Glomerular endothelial cell (primary cell): ENCODE measurements around the gene CDC42. TPM values are rescaled to one million over a fixed set of nuclear protein-coding genes. Genes with fewer than 3 reads are reported as not detected.

Experiments
- DNase-seq: peaks from one replicate; pipeline ENCODE4 v3.0.0-alpha.2; 2011; ENCODE audit warnings: low read depth, low spot score; ENCODE audit errors: extremely low read depth
- total RNA-seq: library from RNA; depleted of rRNA; stranded (reverse); fragments of >200 nt; gene quantifications from 2 replicates; pipeline ENCODE4 v1.2.3, GENCODE V29; 2015

The CDC42 gene
- total RNA-seq, 1 donor from 2014 or later, result 349 TPM

DNA sequence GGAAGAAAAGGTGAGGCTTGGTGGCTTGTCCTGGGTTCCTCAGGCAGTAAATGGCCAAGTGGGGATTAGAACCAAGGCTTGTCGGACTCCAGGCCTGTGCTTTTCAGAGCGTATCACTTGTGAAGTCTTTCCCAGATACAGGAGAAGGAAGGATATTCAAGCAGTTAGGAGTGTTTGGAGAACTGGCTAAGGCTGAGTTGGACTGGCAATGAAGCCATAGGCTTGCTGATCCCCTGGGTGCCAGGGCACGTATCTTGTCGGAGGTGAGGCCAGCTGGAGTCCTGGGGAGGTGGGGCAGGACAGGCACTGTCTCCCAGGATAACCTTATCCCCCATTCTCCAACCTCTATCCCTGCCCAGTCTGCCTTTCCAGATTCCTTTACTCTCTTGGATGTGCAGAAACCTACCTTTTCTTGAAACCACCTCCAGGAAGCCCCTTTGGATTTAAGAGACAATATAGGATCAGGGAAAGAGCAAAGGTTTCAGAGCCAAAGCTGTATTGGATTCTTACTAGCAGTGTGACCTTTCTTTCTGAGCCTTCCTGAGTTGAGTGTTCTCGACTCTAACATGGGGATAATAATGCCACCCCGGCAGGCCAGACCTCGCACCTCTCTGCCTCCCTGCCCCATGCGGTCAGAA, 72.2 kb downstream of the CDC42 start:
- no peak for DNase-seq

DNA sequence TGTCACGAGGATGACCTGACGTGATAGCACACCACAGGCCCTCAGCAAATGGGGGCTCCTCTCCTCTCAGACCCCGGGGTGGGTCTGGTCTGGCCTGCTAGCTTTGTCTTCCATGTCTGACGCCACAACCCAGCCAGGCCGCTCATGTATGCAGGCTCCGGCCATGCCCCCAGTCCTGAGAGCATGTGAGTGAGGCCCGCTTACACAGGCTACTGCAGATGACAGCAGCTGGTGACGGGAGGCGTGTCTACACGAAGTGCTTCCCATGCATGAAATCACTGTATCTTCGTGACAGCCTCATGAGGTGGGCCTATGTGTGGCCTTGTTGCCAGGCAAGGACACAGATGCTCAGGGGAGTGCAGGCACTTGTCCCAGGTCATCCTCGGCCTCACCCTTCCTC, 74.0 kb downstream of the CDC42 start:
- DNase-seq, result no peak

GRCh38 chr1:22127248-22127647, 74.7 kb downstream of the CDC42 start:
- no peak for DNase-seq

GRCh38 chr1:22127731-22128130, 75.2 kb downstream of the CDC42 start:
- no peak for DNase-seq

GRCh38 chr1:22128392-22128791, 75.9 kb downstream of the CDC42 start:
- no peak for DNase-seq

GRCh38 chr1:22129501-22130117, 77.1 kb downstream of the CDC42 start:
- no peak for DNase-seq

DNA sequence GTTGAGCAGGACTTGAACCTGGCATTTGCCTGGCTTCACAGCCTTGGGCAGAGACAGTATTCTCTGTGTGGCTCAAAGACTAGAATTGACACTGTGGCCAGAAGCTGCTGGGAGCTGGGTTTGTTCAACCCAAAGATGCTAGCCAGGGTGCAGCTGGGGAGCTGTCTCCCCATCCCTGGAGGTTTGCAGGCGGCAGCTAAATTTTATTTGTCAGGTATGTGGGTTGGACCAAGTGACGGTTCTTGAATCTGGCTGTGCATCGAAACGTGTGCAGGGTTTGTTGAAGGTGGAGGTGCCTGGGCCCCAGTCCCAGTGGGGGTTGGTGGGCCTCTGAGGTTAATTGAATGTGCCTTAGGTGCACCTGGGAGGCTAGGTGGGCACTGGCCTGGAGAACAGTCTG, 78.6 kb downstream of the CDC42 start:
- no peak for DNase-seq

GRCh38 chr1:22131875-22132486, 79.5 kb downstream of the CDC42 start:
- DNase-seq, result no peak

DNA sequence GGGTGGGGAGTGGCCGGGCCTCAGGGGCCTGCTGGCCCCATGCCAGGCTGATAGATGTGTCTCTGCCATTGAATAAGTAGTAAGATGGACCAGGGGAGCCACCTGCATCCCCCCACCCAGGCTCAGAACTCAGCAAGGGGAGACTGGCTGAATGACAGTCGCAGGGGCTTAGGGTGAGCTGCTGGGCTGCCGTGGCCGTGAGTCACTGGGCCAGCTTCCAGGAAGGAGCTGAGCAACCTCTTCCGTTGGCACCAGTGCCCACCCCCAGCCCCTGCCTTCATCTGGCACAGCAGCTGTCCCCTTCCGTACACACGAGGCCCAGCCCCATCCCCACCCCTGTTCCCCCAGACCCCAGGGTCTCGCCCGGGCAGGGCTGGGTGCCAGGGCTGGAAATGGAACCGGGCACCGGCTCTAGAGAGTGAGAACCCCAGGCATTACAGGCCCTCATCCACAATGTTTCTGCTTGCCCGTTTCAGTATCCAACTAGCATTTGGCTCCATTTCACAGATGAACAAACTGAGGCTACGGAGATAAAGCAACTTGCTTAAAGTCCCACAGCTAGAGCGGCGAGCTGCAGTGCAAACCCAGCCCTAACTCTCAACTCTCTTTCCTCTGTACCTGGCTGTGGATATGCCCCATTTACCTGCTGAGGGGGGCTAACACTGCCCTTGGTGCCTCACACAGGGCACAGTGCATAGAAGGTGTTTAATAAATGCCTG, 80.2 kb downstream of the CDC42 start:
- no peak for DNase-seq

GRCh38 chr1:22133247-22133930, 80.9 kb downstream of the CDC42 start:
- DNase-seq, result no peak

GRCh38 chr1:22133931-22134324, 81.4 kb downstream of the CDC42 start:
- DNase-seq, result no peak

DNA sequence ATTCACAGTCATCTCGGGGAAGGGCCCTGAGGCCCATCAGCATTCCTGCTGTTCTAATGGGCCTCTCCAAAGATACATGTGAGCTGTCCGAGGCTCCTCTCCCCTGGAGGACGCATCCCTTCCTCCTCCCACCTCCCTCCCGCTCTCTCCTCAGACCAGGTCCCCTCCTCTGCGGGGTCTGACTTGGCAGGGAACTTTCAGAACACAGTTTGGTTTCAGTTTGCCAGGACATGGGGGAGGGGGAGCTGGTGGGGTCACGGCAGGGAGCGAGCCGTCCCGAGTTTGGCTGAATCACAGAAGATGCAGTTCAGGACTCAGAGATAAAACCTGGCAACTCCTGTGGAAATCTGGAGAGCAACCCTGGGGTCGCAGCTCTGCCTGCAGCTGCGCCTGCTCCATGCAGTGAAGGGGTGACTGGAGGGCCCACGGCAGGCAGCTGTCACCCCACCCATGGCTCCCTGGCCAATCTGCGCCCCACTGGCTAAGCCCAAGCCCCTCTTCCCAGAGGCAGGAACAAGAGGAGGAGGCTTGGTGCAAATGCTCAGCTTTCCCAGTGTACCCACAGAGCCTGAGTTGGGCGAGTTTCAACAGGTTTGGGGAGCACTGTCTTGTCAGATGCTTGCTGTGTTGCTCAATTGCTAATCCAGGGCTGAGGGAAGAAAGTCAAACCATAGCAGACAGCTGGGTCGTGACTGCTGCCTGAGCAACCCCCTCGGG, 84.7 kb downstream of the CDC42 start:
- no peak for DNase-seq

DNA sequence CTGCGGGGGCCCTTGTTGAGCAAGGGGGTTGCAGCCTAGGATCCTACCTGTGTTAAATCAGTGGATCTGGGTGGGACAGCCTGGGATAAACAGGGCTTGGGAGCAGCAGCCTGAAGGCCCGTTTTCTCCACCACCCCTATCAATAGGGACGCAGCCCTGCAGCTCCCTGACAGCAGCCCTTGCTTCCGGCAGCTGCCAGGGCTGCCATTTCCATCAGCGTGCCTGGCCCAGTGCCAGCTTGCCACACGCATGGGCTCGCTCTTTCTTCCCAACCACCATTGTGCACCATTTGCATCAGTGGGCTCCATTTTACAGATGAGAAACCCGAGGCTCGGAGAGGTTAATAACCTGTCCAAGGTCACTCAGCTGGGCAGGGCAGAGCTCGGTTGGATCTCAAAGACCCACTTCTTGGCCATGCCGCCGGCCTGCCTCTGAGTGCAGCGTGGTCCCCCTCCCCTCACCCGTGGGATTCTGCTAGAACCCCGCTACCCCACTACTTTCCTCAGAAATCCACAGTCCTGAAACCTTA, 86.6 kb downstream of the CDC42 start:
- no peak for DNase-seq

DNA sequence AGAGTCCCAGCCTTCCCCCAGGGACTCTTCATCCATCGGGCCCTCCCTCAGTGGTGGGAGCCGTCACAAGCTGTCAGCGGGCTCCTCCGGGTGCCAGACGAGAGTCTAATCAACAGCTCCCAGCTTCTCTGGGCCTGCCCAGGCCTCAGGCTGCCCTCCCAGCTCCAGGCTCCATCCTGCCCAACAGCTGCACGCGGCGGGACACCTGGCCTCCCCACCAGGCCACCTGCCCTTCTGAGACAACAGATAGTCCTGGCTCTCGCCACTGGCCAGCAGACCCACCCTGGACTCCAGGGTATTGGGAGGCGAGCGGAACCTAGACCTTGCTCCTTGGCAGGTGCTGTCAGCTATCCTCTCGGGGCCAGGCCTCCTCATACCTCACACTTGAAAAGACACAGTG, 87.3 kb downstream of the CDC42 start:
- DNase-seq, result no peak

Other genes with a start within 250 kb of the CDC42 start
- gene LDLRAD2, start 240.4 kb upstream of the CDC42 start, total RNA-seq, result 0.05 TPM in 1 of 2 replicates, not detected in the other
- gene HSPG2, start 115.4 kb upstream of the CDC42 start, total RNA-seq, result 2,040 and 3,652 TPM in 2 replicates
- gene CELA3B, start 75.7 kb upstream of the CDC42 start, total RNA-seq, result not detected in 2 replicates
- not detected in 2 replicates for gene CELA3A, start 51.1 kb upstream of the CDC42 start, total RNA-seq
- 0.10 and 0.29 TPM in 2 replicates for gene WNT4, start 90.4 kb downstream of the CDC42 start, total RNA-seq